Activated CD8-positive, alpha-beta T cell treated with anti-CD3 and anti-CD28 coated beads, Interleukin-2, amount 10 ng/mL, durations not matched to agents 7 days and 5 days (primary cell): ENCODE measurements around the gene PPARG. TPM values are rescaled to one million over a fixed set of nuclear protein-coding genes. Genes with fewer than 3 reads are reported as not detected.

Experiments
- ATAC-seq: fragments of 150-1000 bp; cut with Tn5 transposase; one replicate; pipeline ENCODE4 v1.10.0; 2021; ENCODE audit warnings: moderate library complexity
- CTCF ChIA-PET: fragments of 350-600 bp; sonication (Branson Sonifier 250); formaldehyde crosslinking; loops from one replicate; lab custom pipeline; 2021; ENCODE audit warnings: antibody characterized with exemption; lab: Charles Lee
- POLR2A ChIA-PET: fragments of 350-600 bp; sonication (Branson Sonifier 250); formaldehyde crosslinking; loops from one replicate; lab custom pipeline; 2021; ENCODE audit warnings: antibody characterized with exemption; lab: Charles Lee
- DNase-seq: peaks from one replicate; pipeline ENCODE4 v3.0.0-alpha.2; 2020
- H3K27ac Mint-ChIP-seq: one replicate; pipeline ENCODE4 v1.8.0; 2021; ENCODE audit warnings: mild to moderate bottlenecking, mixed read lengths
- H3K27me3 Mint-ChIP-seq: one replicate; pipeline ENCODE4 v1.8.0; 2021; ENCODE audit warnings: low read depth, mixed read lengths
- H3K36me3 Mint-ChIP-seq: one replicate; pipeline ENCODE4 v1.8.0; 2021; ENCODE audit warnings: low read depth, mixed read lengths
- H3K4me1 Mint-ChIP-seq: one replicate; pipeline ENCODE4 v1.8.0; 2021; ENCODE audit warnings: low read depth, mixed read lengths
- H3K4me3 Mint-ChIP-seq: one replicate; pipeline ENCODE4 v1.8.0; 2021; ENCODE audit warnings: mild to moderate bottlenecking, mixed read lengths
- H3K9me3 Mint-ChIP-seq: one replicate; pipeline ENCODE4 v1.8.0; 2022; ENCODE audit warnings: mixed read lengths; ENCODE audit not compliant: insufficient read depth
- total RNA-seq, 2 experiments: library from RNA; stranded (reverse); gene quantifications; one replicate each; pipeline ENCODE4 v1.2.3, GENCODE V29; 2021

The PPARG gene
- total RNA-seq, 2 experiments from 2014 or later: not detected

DNA sequence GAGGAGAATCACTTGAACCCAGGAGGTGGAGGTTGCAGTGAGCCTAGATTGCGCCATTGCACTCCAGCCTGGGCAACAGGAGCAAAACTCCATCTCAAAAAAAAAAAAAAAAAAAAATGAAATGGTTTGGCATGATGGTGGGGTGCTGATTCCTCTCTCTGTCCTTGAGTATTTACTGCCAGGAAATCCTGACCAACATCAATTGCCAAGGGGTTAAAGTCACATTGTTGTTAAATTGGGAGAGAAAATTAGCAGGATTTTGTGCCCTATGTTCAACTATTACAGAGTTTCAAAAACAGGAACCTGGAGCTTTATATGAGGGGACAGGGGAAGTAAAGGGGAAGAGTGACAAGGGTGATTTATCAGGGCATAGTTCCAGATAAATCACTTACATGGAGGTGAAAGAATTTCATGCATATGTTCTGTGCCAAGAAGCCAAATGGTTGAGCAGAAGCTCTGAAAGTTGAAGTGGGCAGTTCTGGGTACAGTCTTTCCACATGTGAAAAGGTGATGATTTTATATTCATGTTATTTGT is 124.9 kb downstream of the PPARG start:
- ChIA-PET POLR2A (no interaction called here), CTCF (no interaction called here)
- Mint-ChIP-seq H3K9me3 (no peaks in the 10 kb centered on the region), H3K27ac (no peak overlapping the region), H3K27me3 (peaks cover 17% of the 10 kb centered on the region), H3K36me3 (no peaks in the 10 kb centered on the region), H3K4me1 (no peaks in the 10 kb centered on the region), H3K4me3 (no peak overlapping the region)
- DNase-seq (no peak), ATAC-seq (no peak)

DNA sequence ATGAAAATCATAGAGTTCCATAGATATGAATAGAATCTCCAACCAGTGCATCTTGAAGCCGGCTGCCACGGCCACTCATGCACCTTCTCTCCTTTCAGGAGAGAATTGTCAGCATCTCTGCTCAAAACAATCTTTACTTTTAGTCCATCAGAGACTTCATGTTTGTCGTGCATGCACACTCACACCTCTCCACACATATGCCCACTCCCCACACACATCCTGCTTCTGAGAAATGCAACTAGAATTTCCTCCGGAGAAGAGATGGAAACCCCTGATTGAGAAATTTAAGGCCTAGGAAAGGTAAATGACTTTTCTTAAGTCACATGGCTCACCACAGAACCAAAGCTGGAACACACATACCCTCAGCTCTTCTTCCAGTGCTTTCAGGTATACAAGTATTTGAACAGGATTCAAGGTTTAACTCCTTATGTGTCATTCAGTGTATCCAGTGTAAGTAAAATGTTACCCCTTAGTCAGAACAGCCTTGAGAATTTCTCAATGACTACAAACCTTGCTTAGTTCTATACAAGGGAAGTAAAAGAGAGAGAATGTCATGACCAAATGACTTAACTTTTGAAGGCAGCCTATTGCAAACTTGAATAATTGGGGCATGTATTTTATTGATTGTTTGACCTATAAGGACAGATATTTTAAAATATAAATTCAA is 126.3 kb downstream of the PPARG start:
- peaks cover 13% of the 10 kb centered on the region for H3K27me3 Mint-ChIP-seq
- ChIA-PET POLR2A (no interaction called here), CTCF (no interaction called here)
- no peaks in the 10 kb centered on the region for H3K36me3 Mint-ChIP-seq
- ATAC-seq (no peak), DNase-seq (no peak)
- no peaks in the 10 kb centered on the region for H3K9me3 Mint-ChIP-seq
- H3K4me3 Mint-ChIP-seq: no peak overlapping the region
- no peaks in the 10 kb centered on the region for H3K4me1 Mint-ChIP-seq
- H3K27ac Mint-ChIP-seq: no peak overlapping the region

DNA sequence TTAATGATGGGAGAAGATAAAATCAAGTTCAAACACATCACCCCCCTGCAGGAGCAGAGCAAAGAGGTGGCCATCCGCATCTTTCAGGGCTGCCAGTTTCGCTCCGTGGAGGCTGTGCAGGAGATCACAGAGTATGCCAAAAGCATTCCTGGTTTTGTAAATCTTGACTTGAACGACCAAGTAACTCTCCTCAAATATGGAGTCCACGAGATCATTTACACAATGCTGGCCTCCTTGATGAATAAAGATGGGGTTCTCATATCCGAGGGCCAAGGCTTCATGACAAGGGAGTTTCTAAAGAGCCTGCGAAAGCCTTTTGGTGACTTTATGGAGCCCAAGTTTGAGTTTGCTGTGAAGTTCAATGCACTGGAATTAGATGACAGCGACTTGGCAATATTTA is 127.9 kb downstream of the PPARG start:
- H3K27ac Mint-ChIP-seq: no peak overlapping the region
- H3K36me3 Mint-ChIP-seq: no peaks in the 10 kb centered on the region
- no peaks in the 10 kb centered on the region for H3K9me3 Mint-ChIP-seq
- no peaks in the 10 kb centered on the region for H3K4me1 Mint-ChIP-seq
- CTCF ChIA-PET: no interaction called here
- no peak overlapping the region for H3K4me3 Mint-ChIP-seq
- POLR2A ChIA-PET: no interaction called here
- peaks cover 18% of the 10 kb centered on the region for H3K27me3 Mint-ChIP-seq
- no peak for ATAC-seq
- DNase-seq: no peak

DNA sequence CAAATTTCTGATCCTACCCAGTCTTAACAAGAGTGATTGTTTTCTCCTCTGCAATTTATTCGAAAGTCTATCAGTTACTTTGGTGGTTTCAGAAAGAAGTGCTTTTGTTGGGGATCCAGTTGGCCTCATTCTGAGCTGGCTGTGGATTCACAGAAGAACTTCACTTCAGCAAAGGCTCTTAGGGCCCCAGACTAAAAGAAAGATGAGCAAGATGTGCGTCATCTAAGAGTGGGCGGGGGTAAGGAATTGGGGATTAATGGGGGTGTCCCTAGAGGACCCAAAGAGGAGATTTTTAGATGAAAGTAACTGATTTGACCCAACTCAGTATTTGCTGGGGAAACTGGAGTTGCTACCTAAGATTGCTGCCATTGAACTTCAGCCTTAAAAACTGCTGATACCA is 131.5 kb downstream of the PPARG start:
- H3K36me3 Mint-ChIP-seq: no peaks in the 10 kb centered on the region
- CTCF ChIA-PET: no interaction called here
- ATAC-seq: no peak

DNA sequence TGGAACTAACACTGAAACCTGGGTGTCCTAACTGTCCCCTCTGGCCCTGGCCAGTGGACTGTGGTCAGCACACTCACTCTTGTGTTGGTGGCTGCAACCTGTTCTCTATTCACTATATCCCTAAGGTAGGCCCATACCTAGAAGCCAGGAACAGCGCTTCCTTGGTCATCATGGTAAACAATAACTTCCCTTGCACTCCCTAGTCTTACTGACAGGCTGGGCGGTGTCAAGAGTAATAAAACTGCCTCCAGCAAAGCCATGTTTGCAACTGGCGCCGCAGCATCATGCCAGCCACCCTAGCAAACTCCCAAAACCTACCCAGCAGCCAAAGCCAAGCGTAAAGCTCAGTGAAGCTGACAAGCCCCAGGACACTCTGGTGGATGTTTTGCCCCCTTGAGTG is 132.3 kb downstream of the PPARG start:
- no peaks in the 10 kb centered on the region for H3K36me3 Mint-ChIP-seq
- no peak overlapping the region for H3K4me3 Mint-ChIP-seq
- no peaks in the 10 kb centered on the region for H3K9me3 Mint-ChIP-seq
- DNase-seq: no peak
- no peak overlapping the region for H3K27ac Mint-ChIP-seq
- ChIA-PET POLR2A (no interaction called here), CTCF (no interaction called here)
- peaks cover 11% of the 10 kb centered on the region for H3K27me3 Mint-ChIP-seq
- H3K4me1 Mint-ChIP-seq: no peaks in the 10 kb centered on the region
- no peak for ATAC-seq

More for the DNA sequence above, 131.5 kb downstream of the PPARG start:
- no peak overlapping the region for H3K4me3 Mint-ChIP-seq
- peaks cover 9% of the 10 kb centered on the region for H3K27me3 Mint-ChIP-seq
- DNase-seq: no peak
- POLR2A ChIA-PET: no interaction called here
- H3K27ac Mint-ChIP-seq: no peak overlapping the region
- no peaks in the 10 kb centered on the region for H3K9me3 Mint-ChIP-seq
- no peaks in the 10 kb centered on the region for H3K4me1 Mint-ChIP-seq

DNA sequence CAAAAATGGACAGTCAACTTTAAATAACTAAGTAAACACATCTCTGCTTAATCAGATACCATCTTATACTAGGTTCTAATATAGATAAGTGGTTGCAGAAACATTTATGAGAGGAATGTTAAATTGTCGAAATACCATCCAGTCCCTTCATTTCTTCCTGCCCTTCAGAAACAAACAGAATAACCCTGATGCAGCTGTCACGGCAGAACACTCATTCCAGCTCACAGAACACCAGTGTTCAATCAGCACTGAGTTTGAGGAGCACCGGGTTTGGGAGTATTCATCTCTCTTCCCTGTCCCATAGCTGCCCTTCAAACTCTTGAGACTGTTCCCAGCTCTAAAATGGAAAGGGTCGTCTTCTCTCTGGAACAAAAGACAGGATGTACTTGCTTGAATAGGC is 134.3 kb downstream of the PPARG start:
- DNase-seq (no peak), ATAC-seq (no peak)
- H3K27ac Mint-ChIP-seq: no peak overlapping the region
- H3K9me3 Mint-ChIP-seq: no peaks in the 10 kb centered on the region
- no peaks in the 10 kb centered on the region for H3K36me3 Mint-ChIP-seq
- POLR2A ChIA-PET: no interaction called here
- peaks cover 11% of the 10 kb centered on the region for H3K27me3 Mint-ChIP-seq
- H3K4me3 Mint-ChIP-seq: no peak overlapping the region
- CTCF ChIA-PET: no interaction called here
- H3K4me1 Mint-ChIP-seq: no peaks in the 10 kb centered on the region

DNA sequence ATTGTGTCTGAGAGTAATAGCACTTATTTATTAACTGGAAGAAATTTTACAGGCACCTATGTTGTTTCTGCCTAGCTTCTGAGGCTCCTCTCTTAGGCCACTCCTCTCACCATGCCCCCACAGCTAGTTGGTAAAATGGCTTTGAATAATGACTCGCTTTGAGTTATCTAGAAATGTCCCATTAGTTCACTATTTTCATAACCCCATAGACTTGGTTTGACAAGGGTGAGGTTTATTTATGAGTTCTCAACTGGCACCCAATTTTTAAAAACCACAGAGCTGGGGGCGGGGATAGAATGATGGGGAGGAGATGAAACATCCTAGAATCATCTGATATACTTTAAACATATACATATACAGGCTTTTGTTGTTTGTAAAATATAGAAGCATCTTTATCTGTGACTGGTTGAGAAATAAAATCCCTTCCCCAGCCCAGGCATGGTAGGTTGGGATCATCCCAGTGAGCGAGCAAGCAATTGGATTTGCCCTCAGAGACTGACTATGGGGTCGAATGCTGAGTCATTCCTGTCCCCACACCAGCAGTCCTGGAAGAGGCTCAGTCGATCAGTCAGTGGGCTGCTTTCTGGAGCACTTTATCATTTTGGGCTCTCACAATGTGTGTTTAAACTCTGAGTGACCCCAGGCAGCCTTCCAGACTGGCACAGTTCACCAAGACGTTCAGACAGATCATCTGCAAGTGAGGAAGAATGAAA is 135.2 kb downstream of the PPARG start:
- Mint-ChIP-seq H3K4me3 (no peak overlapping the region), H3K36me3 (no peaks in the 10 kb centered on the region), H3K27ac (no peak overlapping the region), H3K27me3 (peaks cover 11% of the 10 kb centered on the region), H3K4me1 (no peaks in the 10 kb centered on the region), H3K9me3 (no peaks in the 10 kb centered on the region)
- ATAC-seq (no peak), DNase-seq (no peak)
- POLR2A ChIA-PET: no interaction called here
- CTCF ChIA-PET: no interaction called here

DNA sequence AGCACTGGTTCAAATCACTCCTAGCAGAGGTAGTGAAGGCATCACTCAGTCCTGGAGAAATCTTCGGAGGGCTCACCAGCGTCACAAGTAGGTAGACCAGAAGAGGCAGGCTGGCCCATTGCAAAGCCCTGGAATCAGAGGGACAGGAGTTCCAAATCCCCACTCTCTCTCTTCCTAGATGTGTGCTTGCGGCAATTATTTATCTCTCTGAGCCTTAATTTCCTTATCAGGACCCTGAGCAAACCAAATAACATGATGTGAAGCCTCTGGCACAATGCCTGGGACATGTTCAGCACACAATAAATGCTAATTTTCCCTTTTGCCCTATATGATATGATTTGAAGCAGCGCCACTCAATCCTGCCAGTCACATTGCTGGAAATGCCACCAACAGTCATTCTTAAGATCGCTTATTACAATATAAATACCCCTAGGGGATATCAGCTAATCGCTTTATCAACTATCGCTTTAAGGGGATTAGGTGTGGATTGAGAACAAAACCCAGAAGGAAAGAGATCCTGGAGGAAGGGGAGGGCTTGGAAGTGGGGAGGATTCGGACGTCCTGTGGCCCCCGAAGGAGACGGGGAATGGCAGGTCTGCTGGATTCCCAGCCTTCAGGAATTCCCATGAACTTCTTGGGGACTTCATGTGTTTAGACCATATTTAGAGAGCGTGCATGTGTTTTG is 135.9 kb downstream of the PPARG start:
- Mint-ChIP-seq H3K4me3 (no peak overlapping the region), H3K27me3 (peaks cover 11% of the 10 kb centered on the region), H3K36me3 (no peaks in the 10 kb centered on the region), H3K27ac (no peak overlapping the region), H3K9me3 (no peaks in the 10 kb centered on the region), H3K4me1 (no peaks in the 10 kb centered on the region)
- POLR2A ChIA-PET: no interaction called here
- DNase-seq: no peak
- ATAC-seq: no peak
- CTCF ChIA-PET: no interaction called here

DNA sequence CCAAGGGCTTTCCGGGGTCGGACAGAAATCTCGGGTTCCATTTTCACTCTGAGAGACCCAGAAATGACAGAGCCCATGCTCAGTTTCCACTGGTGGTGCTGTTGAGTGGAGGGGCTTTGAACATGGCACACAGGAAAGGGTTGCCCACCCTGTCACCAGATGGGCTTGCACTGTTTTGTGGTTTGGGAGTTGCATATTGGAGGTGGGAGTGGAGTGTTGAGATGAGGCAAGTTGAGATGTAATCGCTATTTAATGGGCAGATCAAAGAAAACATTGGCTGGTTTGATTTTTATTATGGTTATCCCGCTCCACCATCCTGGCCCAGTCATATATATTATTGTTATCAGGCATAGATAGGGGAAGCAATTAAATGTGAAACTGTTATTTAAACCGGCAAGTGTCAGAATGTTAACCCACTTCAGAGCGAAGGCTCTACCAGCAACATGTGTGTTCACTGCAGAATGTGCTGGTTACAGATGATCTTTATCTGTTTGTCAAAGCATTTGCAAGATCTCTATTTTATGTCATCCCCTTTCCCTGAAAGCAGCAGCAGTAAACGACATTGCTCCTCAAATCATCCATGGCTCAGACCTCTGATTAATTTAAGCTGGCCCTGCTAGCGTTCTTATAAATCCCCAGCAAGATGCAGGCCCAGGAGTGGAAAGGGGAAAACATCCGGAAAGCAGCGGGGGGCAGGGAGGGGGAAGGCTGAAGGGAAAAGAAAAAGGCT is 137.1 kb downstream of the PPARG start:
- POLR2A ChIA-PET: no interaction called here
- ATAC-seq (no peak), DNase-seq (no peak)
- no peak overlapping the region for H3K4me3 Mint-ChIP-seq
- no peaks in the 10 kb centered on the region for H3K4me1 Mint-ChIP-seq
- H3K27ac Mint-ChIP-seq: no peak overlapping the region
- no peaks in the 10 kb centered on the region for H3K9me3 Mint-ChIP-seq
- CTCF ChIA-PET: no interaction called here
- peaks cover 10% of the 10 kb centered on the region for H3K27me3 Mint-ChIP-seq
- H3K36me3 Mint-ChIP-seq: no peaks in the 10 kb centered on the region

DNA sequence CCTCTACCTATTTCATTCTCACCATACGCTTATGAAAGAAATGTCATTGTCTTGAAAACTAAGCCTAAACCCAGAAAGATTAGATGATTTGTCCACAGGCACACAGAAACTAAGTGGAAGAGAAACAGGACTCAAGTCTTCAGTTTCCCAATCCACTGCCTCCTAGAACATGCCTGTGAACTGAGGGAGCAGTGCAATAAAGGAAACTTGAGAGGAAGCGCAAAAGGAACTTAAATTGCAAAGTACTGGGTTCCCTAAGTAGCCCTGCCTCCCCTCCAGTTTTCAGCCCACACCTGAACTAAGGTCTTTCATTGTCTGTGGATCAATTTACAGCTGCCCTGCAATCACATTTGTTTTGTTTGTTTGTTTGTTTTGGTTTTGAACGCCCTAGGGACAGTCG is 138.7 kb downstream of the PPARG start:
- H3K4me3 Mint-ChIP-seq: no peak overlapping the region
- no peaks in the 10 kb centered on the region for H3K36me3 Mint-ChIP-seq
- no peaks in the 10 kb centered on the region for H3K9me3 Mint-ChIP-seq
- no peak overlapping the region for H3K27ac Mint-ChIP-seq
- ChIA-PET CTCF (no interaction called here), POLR2A (interaction anchor here (0.6 kb wide), 1 partner anchor 355 kb away, joined by 3 read pairs; no protein-coding TSS in a partner anchor)
- ATAC-seq (no peak), DNase-seq (no peak)
- no peaks in the 10 kb centered on the region for H3K4me1 Mint-ChIP-seq
- peaks cover 7% of the 10 kb centered on the region for H3K27me3 Mint-ChIP-seq

DNA sequence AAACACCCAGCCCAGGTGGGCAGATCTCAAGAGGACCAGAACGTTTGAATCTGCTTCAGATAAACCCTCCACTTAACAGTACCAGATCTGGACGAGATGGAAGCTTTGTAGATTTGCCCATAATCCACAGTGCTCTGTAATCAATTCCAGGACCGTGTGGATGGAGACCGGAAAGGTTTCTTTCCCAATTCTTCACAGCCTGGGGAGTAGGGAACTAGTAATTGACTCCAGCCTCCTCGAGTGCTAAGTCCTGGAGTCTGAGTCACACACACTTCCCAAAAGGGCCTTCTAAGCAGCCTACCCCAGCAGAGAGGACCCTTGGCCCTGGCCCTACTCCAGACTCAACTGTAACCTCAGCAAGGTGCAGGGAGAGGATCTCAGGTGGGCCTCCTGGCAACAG is 139.3 kb downstream of the PPARG start:
- no peaks in the 10 kb centered on the region for H3K36me3 Mint-ChIP-seq
- ATAC-seq: no peak
- ChIA-PET POLR2A (no interaction called here), CTCF (no interaction called here)
- no peak for DNase-seq
- no peaks in the 10 kb centered on the region for H3K4me1 Mint-ChIP-seq
- H3K27me3 Mint-ChIP-seq: peaks cover 7% of the 10 kb centered on the region
- no peaks in the 10 kb centered on the region for H3K9me3 Mint-ChIP-seq
- no peak overlapping the region for H3K4me3 Mint-ChIP-seq
- no peak overlapping the region for H3K27ac Mint-ChIP-seq
